ENCODE results near the gene AIFM3. TPM values are rescaled to one million over a fixed set of nuclear protein-coding genes. Genes with fewer than 3 reads are reported as not detected.

The AIFM3 gene
- total RNA-seq, 2 donors from 2014 or later = 3.4 to 5.8 TPM

DNA sequence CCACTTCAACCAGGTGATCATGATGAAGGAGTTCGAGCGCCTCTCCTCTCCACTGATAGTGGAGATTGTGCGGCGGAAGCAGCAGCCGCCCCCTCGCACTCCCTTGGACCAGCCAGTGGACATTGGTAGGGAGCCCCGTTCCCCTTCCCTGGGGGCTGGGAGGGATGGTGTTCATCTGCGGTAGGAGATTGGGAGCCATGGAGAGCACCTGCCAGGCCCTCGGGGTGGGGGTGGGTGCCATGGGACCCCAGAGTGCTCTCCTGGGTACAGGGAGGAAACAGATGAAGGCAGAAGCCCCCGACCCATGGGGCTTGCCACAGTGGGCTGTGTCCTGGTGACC lies 27.8 kb downstream of the AIFM3 start:
- Histone ChIP-seq H3K9me3 (no peaks in the 10 kb centered on the region), H3K4me1 (ENCODE audit: control insufficient read depth in 1 of 2, low read depth in 2 of 2) (peaks cover 2 to 7% of the 10 kb centered on the region in 2 donors), H3K27me3 (replicated peaks; ENCODE audit: insufficient read depth) (no peaks in the 10 kb centered on the region), H3K27ac (no peak overlapping the region), H3K4me3 (no peak overlapping the region), H3K36me3 (peaks cover 55% of the 10 kb centered on the region)
- DNase-seq (ENCODE audit: low spot score) (no peak), ATAC-seq (ENCODE audit: insufficient number of reproducible peaks, low FRiP score, low read depth) (no peak)
- TF ChIP-seq, protein P1, sequence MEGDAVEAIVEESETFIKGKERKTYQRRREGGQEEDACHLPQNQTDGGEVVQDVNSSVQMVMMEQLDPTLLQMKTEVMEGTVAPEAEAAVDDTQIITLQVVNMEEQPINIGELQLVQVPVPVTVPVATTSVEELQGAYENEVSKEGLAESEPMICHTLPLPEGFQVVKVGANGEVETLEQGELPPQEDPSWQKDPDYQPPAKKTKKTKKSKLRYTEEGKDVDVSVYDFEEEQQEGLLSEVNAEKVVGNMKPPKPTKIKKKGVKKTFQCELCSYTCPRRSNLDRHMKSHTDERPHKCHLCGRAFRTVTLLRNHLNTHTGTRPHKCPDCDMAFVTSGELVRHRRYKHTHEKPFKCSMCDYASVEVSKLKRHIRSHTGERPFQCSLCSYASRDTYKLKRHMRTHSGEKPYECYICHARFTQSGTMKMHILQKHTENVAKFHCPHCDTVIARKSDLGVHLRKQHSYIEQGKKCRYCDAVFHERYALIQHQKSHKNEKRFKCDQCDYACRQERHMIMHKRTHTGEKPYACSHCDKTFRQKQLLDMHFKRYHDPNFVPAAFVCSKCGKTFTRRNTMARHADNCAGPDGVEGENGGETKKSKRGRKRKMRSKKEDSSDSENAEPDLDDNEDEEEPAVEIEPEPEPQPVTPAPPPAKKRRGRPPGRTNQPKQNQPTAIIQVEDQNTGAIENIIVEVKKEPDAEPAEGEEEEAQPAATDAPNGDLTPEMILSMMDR (IDR thresholded peaks at IDR 0.05) = no peak

DNA sequence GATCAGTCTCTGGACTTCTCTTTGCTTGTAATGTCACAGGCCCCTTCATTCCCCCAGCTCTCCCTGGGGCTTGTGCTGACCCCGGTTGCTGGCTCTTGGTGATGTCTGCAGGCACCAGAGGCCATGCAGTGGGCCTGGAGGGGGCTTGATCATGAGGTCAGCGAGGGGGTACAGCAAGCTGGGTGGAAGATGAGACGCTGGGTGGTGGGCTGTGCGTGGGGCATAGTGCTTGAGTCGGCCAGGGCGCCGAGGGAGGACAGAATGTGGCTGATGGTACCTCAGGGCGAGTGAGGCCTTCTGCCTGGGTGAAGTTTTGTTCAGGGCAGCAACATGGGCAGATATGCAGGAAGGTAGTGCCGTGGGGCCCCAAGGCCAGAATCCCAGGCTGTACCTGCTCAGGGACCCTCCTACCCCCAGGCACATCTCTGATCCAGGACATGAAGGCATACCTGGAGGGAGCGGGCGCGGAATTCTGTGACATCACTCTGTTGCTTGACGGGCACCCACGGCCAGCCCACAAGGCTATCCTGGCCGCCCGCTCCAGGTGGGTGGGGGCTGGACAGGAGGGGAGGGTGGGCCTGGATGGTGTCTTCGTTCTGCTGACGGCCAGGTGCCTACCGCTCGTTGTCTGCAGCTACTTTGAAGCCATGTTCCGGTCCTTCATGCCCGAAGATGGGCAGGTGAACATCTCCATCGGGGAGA lies 28.4 kb downstream of the AIFM3 start:
- Histone ChIP-seq H3K36me3 (peaks cover 56% of the 10 kb centered on the region), H3K27ac (no peak overlapping the region), H3K4me1 (ENCODE audit: control insufficient read depth in 1 of 2, low read depth in 2 of 2) (peaks cover 7 to 13% of the 10 kb centered on the region in 2 donors), H3K4me3 (no peak overlapping the region), H3K9me3 (no peaks in the 10 kb centered on the region), H3K27me3 (replicated peaks; ENCODE audit: insufficient read depth) (no peaks in the 10 kb centered on the region)
- TF ChIP-seq, protein P1 (IDR thresholded peaks at IDR 0.05) = no peak
- DNase-seq (ENCODE audit: low spot score) (no peak), ATAC-seq (ENCODE audit: insufficient number of reproducible peaks, low FRiP score, low read depth) (no peak)

DNA sequence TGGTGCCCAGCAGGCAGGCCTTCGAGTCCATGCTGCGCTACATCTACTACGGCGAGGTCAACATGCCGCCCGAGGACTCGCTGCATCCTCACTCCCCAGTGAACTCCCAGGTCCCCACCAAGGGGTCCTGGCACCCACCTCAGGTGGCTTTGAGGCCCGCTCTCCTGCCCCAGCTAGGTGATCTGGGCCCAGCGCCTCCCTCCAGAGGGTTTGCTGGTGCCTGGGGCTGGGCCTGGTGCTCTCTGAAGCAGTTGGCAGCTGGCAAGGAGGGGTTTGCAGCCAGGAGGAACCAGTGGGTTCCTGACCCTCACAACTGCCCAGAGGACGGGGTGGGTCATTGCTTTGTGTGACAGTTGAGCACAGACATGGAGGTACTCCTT lies 29.0 kb downstream of the AIFM3 start:
- Histone ChIP-seq H3K27ac (no peak overlapping the region), H3K4me3 (no peak overlapping the region), H3K4me1 (ENCODE audit: control insufficient read depth in 1 of 2, low read depth in 2 of 2) (peaks cover 11 to 18% of the 10 kb centered on the region in 2 donors), H3K9me3 (no peaks in the 10 kb centered on the region), H3K36me3 (peaks cover 56% of the 10 kb centered on the region), H3K27me3 (replicated peaks; ENCODE audit: insufficient read depth) (no peaks in the 10 kb centered on the region)
- ATAC-seq (ENCODE audit: insufficient number of reproducible peaks, low FRiP score, low read depth) (no peak), DNase-seq (ENCODE audit: low spot score) (no peak)
- TF ChIP-seq, protein P1 (IDR thresholded peaks at IDR 0.05) = no peak

DNA sequence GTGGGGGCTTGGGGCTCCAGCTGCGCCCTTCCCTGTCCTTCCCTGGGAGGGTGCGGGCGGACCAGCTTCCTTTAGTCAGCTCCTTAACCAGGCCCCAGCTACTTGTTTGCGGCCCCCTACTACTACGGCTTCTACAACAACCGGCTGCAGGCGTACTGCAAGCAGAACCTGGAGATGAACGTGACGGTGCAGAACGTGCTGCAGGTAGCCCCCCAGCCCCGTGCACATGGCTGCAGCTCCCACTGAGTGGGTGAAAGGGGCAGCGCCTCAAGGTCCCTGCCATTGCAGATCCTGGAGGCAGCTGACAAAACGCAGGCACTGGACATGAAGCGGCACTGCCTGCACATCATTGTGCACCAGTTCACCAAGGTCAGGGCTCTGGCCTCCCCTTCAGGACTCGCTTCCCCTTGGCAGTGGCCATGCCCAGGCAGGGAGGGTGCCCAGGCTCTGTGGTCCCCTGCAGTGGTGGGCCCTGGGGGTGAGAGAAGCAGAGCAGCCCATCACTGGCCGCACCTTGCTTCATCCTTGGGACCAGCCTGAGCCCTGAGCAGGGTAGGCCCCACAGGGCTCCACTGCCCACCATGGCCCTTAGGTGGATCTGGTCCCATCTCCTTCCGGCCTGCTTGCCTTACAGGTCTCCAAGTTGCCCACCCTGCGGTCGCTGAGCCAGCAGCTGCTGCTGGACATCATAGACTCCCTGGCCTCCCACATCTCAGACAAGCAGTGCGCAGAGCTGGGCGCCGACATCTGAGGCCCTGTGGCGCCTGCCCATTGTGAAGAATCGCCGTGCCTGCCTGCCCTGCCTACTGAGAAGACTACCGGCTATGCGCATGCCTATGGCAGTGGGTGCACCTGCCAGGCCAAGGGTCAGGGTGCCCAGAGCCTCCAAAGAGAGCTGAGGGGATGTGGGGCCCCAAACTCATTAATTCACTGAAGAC lies 29.8 kb downstream of the AIFM3 start:
- peaks cover 52% of the 10 kb centered on the region for H3K36me3 ChIP-seq

More for the DNA sequence above, 29.8 kb downstream of the AIFM3 start:
- H3K27me3 ChIP-seq (replicated peaks; ENCODE audit: insufficient read depth) = no peaks in the 10 kb centered on the region
- no peak for DNase-seq (ENCODE audit: low spot score)
- H3K4me1 ChIP-seq (ENCODE audit: control insufficient read depth in 1 of 2, low read depth in 2 of 2) = peaks cover 11 to 21% of the 10 kb centered on the region in 2 donors
- H3K27ac ChIP-seq = no peak overlapping the region
- H3K4me3 ChIP-seq = no peak overlapping the region
- no peak for ATAC-seq (ENCODE audit: insufficient number of reproducible peaks, low FRiP score, low read depth)
- no peaks in the 10 kb centered on the region for H3K9me3 ChIP-seq
- TF ChIP-seq, protein P1 (IDR thresholded peaks at IDR 0.05) = no peak

Data from thoracic aorta (tissue), 2 donors.